ENCODE results near the gene SYT6.

SYT6 gene

GRCh38 chr1:114113411-114114184 is 40.1 kb downstream of the SYT6 start:
- no peak overlapping the region for H3K4me3 ChIP-seq (ENCODE audit: low read depth, low read length)
- no peak for TF ChIP-seq CTCF (IDR thresholded peaks at IDR 0.05; ENCODE audit: insufficient read depth, low read depth, low read length, missing control alignments)
- DNase-seq (ENCODE audit: low read depth): no peak

GRCh38 chr1:114112775-114113174 is 40.9 kb downstream of the SYT6 start:
- DNase-seq (ENCODE audit: low read depth): no peak
- no peak for TF ChIP-seq CTCF (IDR thresholded peaks at IDR 0.05; ENCODE audit: insufficient read depth, low read depth, low read length, missing control alignments)
- no peak overlapping the region for H3K4me3 ChIP-seq (ENCODE audit: low read depth, low read length)

GRCh38 chr1:114111731-114112641 is 41.7 kb downstream of the SYT6 start:
- no peak for TF ChIP-seq CTCF (IDR thresholded peaks at IDR 0.05; ENCODE audit: insufficient read depth, low read depth, low read length, missing control alignments)
- H3K4me3 ChIP-seq (ENCODE audit: low read depth, low read length): no peak overlapping the region
- DNase-seq (ENCODE audit: low read depth): no peak

GRCh38 chr1:114109981-114110380 is 43.7 kb downstream of the SYT6 start:
- DNase-seq (ENCODE audit: low read depth): no peak
- no peak overlapping the region for H3K4me3 ChIP-seq (ENCODE audit: low read depth, low read length)
- TF ChIP-seq CTCF (IDR thresholded peaks at IDR 0.05; ENCODE audit: insufficient read depth, low read depth, low read length, missing control alignments): no peak

- peak; percentile 80 for DNase-seq (ENCODE audit: low read depth)
- no peak overlapping the region for H3K4me3 ChIP-seq (ENCODE audit: low read depth, low read length)
- no peak for TF ChIP-seq CTCF (IDR thresholded peaks at IDR 0.05; ENCODE audit: insufficient read depth, low read depth, low read length, missing control alignments)
Measured at GRCh38 chr1:114108751-114109255, 44.9 kb downstream of the SYT6 start.

GRCh38 chr1:114107474-114108435 is 45.9 kb downstream of the SYT6 start:
- TF ChIP-seq CTCF (IDR thresholded peaks at IDR 0.05; ENCODE audit: insufficient read depth, low read depth, low read length, missing control alignments): no peak
- no peak for DNase-seq (ENCODE audit: low read depth)
- H3K4me3 ChIP-seq (ENCODE audit: low read depth, low read length): no peak overlapping the region
